ENCODE data around the gene PXMP4.

DNA sequence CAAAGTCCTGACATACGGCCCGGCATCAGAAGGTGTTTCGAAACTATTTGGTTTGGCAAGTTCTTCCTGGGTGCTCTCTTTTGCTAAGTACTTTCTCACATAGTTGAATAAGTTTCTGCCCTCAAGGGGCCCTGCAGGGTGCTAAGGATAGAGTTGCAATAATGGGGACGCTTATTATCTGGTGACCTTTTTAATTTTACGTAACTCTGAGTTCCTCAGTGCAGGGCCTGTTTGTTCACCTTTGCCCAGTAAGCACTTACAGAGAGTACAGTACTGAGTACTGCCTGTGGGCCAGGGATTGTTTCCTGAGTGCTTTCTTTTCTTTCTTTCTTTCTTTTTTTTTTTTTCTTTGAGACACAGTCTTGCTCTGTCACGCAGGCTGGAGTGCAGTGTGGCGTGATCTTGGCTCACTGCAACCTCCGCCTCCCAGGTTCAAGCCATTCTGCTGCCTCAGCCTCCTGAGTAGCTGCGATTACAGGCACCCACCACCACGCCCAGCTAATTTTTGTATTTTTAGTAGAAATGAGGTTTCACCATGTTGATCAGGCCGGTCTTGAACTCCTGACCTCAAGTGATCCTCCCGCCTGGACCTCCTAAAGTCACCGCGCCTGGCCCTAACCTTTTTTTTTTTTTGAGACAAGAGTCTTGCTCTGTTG, 4.5 kb upstream of the PXMP4 start:
- TF ChIP-seq, protein P1, sequence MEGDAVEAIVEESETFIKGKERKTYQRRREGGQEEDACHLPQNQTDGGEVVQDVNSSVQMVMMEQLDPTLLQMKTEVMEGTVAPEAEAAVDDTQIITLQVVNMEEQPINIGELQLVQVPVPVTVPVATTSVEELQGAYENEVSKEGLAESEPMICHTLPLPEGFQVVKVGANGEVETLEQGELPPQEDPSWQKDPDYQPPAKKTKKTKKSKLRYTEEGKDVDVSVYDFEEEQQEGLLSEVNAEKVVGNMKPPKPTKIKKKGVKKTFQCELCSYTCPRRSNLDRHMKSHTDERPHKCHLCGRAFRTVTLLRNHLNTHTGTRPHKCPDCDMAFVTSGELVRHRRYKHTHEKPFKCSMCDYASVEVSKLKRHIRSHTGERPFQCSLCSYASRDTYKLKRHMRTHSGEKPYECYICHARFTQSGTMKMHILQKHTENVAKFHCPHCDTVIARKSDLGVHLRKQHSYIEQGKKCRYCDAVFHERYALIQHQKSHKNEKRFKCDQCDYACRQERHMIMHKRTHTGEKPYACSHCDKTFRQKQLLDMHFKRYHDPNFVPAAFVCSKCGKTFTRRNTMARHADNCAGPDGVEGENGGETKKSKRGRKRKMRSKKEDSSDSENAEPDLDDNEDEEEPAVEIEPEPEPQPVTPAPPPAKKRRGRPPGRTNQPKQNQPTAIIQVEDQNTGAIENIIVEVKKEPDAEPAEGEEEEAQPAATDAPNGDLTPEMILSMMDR (IDR thresholded peaks at IDR 0.05; ENCODE audit: poor library complexity, severe bottlenecking): no peak
- no peak for TF ChIP-seq POLR2AphosphoS5 (IDR thresholded peaks at IDR 0.05)
- TF ChIP-seq TAF1 (IDR thresholded peaks at IDR 0.05; ENCODE audit: low read depth): no peak
- TF ChIP-seq EZH2 (IDR thresholded peaks at IDR 0.05; ENCODE audit: borderline replicate concordance, insufficient read depth, low read length, poor library complexity, severe bottlenecking): no peak
- no peak for TF ChIP-seq SMC3 (conservative IDR thresholded peaks at IDR 0.05; ENCODE audit: poor library complexity)
- TF ChIP-seq, protein P2, sequence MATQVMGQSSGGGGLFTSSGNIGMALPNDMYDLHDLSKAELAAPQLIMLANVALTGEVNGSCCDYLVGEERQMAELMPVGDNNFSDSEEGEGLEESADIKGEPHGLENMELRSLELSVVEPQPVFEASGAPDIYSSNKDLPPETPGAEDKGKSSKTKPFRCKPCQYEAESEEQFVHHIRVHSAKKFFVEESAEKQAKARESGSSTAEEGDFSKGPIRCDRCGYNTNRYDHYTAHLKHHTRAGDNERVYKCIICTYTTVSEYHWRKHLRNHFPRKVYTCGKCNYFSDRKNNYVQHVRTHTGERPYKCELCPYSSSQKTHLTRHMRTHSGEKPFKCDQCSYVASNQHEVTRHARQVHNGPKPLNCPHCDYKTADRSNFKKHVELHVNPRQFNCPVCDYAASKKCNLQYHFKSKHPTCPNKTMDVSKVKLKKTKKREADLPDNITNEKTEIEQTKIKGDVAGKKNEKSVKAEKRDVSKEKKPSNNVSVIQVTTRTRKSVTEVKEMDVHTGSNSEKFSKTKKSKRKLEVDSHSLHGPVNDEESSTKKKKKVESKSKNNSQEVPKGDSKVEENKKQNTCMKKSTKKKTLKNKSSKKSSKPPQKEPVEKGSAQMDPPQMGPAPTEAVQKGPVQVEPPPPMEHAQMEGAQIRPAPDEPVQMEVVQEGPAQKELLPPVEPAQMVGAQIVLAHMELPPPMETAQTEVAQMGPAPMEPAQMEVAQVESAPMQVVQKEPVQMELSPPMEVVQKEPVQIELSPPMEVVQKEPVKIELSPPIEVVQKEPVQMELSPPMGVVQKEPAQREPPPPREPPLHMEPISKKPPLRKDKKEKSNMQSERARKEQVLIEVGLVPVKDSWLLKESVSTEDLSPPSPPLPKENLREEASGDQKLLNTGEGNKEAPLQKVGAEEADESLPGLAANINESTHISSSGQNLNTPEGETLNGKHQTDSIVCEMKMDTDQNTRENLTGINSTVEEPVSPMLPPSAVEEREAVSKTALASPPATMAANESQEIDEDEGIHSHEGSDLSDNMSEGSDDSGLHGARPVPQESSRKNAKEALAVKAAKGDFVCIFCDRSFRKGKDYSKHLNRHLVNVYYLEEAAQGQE (IDR thresholded peaks at IDR 0.05; ENCODE audit: borderline replicate concordance): no peak
- no peak for TF ChIP-seq RAD21 (conservative IDR thresholded peaks at IDR 0.05)
- TF ChIP-seq EP300 (conservative IDR thresholded peaks at IDR 0.05; ENCODE audit: poor library complexity, severe bottlenecking): no peak
- TF ChIP-seq MXI1 (conservative IDR thresholded peaks at IDR 0.05; ENCODE audit: poor library complexity, severe bottlenecking): no peak

All from neural cell (in vitro differentiated cells).